Epithelial cell of esophagus (primary cell): ENCODE results near the gene PIK3C2G.

Experiments used
- DNase-seq: peaks from one replicate; pipeline ENCODE4 v3.0.0; 2010; ENCODE audit warnings: low read depth
- H3K4me3 ChIP-seq: 2 replicates; pipeline ENCODE4 v1.5.1; 2011; ENCODE audit warnings: mild to moderate bottlenecking, low read length, control low read depth
- TF ChIP-seq, protein P1 (sequence below): IDR thresholded peaks from 2 replicates; pipeline ENCODE4 v1.5.1; 2011; ENCODE audit warnings: low read depth, mild to moderate bottlenecking, low read length, control low read depth, inconsistent platforms; ENCODE audit not compliant: insufficient read depth; ENCODE audit errors: missing control alignments

The PIK3C2G gene

DNA sequence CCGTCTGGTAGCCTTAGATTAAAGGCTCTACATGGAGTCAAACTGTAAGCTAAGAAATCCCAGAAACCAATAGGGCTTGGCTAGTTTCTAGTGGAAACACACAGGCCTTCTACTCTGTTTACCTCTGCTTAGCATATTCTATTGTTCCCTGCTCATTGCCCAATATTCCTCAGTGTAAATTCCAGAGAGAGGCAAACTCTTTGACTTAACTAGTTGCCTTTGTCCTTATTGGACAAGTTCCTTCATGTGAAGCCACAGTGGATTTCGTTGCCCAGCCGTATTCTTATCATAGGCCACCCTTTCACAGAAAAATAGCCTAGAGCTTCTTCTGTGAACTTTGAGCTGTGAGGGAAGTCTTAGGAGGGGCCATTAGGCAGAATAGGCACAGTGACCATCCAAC, 290.4 kb downstream of the PIK3C2G start:
- peak; percentile 49 for DNase-seq
- TF ChIP-seq, protein P1, sequence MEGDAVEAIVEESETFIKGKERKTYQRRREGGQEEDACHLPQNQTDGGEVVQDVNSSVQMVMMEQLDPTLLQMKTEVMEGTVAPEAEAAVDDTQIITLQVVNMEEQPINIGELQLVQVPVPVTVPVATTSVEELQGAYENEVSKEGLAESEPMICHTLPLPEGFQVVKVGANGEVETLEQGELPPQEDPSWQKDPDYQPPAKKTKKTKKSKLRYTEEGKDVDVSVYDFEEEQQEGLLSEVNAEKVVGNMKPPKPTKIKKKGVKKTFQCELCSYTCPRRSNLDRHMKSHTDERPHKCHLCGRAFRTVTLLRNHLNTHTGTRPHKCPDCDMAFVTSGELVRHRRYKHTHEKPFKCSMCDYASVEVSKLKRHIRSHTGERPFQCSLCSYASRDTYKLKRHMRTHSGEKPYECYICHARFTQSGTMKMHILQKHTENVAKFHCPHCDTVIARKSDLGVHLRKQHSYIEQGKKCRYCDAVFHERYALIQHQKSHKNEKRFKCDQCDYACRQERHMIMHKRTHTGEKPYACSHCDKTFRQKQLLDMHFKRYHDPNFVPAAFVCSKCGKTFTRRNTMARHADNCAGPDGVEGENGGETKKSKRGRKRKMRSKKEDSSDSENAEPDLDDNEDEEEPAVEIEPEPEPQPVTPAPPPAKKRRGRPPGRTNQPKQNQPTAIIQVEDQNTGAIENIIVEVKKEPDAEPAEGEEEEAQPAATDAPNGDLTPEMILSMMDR = no peak

DNA sequence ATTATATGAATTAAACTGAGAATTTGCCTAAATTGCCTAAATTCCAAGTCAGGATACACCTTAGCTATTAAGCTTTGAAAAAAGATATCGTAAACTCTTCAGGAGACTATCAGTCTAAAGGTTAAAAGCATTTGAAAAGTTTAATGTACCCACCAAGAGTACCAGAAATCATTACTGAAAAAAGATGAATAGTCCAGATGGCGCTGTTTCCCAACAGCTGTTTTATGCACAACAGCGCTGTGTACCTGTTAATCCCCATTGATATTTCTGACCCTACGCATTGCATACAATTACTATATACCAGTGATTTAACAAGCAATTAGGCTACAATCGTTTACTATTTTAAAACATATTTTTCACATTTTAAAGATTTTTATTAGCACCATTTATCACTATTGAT, 291.5 kb downstream of the PIK3C2G start:
- peak; percentile 5 for DNase-seq
- H3K4me3 ChIP-seq = no peak overlapping the region
- TF ChIP-seq, protein P1 = no peak

More for the DNA sequence above, 290.4 kb downstream of the PIK3C2G start:
- H3K4me3 ChIP-seq = no peak overlapping the region

DNA sequence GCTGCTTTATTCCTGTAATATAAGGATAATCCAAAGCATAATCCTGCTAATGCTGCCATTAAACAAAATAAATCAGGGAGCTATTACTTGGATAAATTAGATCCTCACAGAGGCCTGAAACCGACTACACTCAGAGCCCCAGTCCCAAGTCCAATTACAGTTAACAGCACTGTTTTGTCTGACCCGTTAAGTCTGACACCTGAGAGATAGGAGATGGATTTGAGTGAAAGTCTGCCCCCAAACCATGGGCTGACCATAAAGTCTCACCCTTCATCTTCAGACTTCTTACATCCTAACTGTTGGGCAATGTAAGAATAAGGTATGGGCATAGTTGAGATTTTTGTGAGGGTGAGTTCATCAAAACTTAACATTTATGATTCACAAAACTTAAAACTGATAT, 294.8 kb downstream of the PIK3C2G start:
- H3K4me3 ChIP-seq = no peak overlapping the region
- TF ChIP-seq, protein P1 = no peak
- DNase-seq = peak; percentile 18

DNA sequence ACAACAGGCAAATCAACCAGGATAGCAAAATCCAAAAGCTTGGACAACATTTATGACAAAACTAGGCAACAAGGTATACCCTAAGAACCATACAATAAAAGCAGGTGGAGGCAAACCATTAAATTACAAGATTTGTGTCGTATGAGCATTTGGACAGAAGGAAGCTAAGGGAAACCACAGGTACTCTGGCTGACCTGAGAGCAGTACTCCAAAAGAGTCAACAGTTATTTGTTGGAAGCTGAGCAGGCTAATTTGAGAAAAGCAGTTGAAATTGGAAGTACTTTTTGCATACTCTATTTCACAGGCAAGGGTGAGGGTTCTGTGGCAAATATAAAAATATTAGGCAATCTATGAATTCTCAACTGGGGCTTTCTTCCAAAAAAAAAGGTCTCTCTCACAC, 297.9 kb downstream of the PIK3C2G start:
- no peak overlapping the region for H3K4me3 ChIP-seq
- DNase-seq = no peak
- TF ChIP-seq, protein P1 = no peak

DNA sequence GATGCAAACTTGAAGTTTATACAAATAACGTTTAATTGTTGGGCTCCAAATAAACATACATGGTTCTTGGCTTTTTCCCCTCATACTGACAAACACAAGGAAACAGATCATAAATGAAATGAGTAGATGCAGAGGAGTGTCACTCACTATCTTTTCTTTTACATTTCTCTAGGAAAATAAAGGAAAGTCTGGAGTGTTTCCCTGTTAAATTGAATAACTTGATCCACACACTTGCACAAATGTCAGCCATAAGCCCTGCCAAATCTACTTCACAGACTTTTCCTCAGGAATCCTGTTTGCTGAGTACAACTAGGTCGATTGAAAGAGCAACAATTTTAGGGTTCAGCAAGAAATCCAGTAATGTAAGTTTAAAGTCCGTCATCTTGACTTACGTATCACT, 301.2 kb downstream of the PIK3C2G start:
- DNase-seq = no peak
- TF ChIP-seq, protein P1 = no peak
- no peak overlapping the region for H3K4me3 ChIP-seq

DNA sequence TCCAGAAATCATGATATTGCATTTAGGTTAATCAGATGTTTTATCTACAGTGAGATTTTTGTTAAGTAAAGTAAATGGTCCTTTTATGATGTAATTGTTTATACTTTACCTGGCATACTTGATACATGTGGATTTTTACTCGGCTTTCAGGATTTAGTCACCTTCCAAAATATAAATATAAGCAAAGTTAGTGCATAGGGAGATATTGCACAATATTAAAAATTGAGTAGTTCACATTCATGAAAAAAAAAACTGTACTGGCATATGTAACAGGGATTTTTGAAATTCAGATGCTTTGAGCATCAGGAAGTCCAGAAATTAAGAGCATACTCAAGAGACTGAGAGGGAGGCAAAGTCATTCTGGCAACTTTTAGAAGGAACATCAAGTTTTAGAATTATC, 303.0 kb downstream of the PIK3C2G start:
- TF ChIP-seq, protein P1 = no peak
- DNase-seq = no peak

DNA sequence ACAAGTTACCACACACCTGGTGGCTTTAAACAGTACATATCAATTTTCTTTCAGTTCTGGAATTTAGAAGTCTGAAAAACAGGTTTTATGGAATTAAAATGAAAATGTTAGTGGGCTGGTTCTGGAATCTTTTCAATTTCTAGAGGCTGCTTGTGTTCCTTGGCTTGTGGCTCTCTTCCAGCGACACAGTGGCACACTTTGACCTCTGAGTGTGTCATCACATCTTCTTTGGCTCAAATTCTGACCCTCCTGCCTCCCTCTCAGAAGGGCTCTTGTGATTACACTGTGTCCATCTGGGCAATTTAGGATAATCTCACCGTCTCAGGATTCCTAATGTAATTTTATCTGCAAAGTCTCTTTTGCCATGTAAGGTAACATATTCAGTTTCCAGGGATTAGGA, 306.5 kb downstream of the PIK3C2G start:
- no peak for DNase-seq
- H3K4me3 ChIP-seq = no peak overlapping the region
- TF ChIP-seq, protein P1 = no peak

More for the DNA sequence above, 303.0 kb downstream of the PIK3C2G start:
- H3K4me3 ChIP-seq = no peak overlapping the region
